Transverse colon (tissue), 4 donors: ENCODE results near the gene DPEP3. TPM values are rescaled to one million over a fixed set of nuclear protein-coding genes. Genes with fewer than 3 reads are reported as not detected.

Source experiments
- DNase-seq: peaks from one replicate; pipeline ENCODE4 v3.0.0-alpha.2; 2019
- H3K27ac ChIP-seq, 4 donors: fragments of 200-600 bp; sonication (generic); 2 replicates each; pipeline ENCODE4 v1.5.1; 2016 to 2018; ENCODE audit warnings: inconsistent platforms in 4 of 4
- H3K27me3 ChIP-seq: fragments of 200-600 bp; sonication (generic); 2 replicates; pipeline ENCODE4 v1.5.1; 2017; ENCODE audit warnings: inconsistent platforms
- H3K36me3 ChIP-seq, 4 donors: fragments of 200-600 bp; sonication (generic); 2 replicates each; pipeline ENCODE4 v1.5.1; 2017 to 2019; ENCODE audit warnings: inconsistent platforms in 4 of 4
- H3K4me1 ChIP-seq, 4 donors: fragments of 200-600 bp; sonication (generic); 2 replicates each; pipeline ENCODE4 v1.5.1; 2017 to 2020; ENCODE audit warnings: inconsistent platforms in 4 of 4
- H3K4me3 ChIP-seq, 4 donors: fragments of 200-600 bp; sonication (generic); 1 replicate in 1 of 4; 2 replicates in 3 of 4; pipeline versions ENCODE4 v1.5.1 to v1.6.1; 2017 to 2019; ENCODE audit warnings: inconsistent platforms in 4 of 4
- H3K9me3 ChIP-seq, 2 donors: fragments of 200-600 bp; sonication (generic); 2 replicates each; pipeline ENCODE4 v1.5.1; 2017 to 2019; ENCODE audit warnings: inconsistent platforms in 2 of 2
- CTCF ChIP-seq, 5 experiments: fragments of 200-600 bp in 3 of 5; fragments of 450-650 bp in 2 of 5; sonication (generic) in 3 of 5; IDR thresholded peaks; 1 replicate in 2 of 5; 2 replicates in 3 of 5; pipeline ENCODE4 v1.5.1; 2016 to 2017; ENCODE audit warnings: antibody characterized with exemption in 5 of 5, inconsistent platforms in 3 of 5, mild to moderate bottlenecking in 2 of 5, moderate library complexity in 1 of 5
- EP300 ChIP-seq: sonication (generic); formaldehyde crosslinking; IDR thresholded peaks from one replicate; pipeline ENCODE4 v1.6.1; 2017; ENCODE audit warnings: antibody characterized with exemption, low read depth
- POLR2A ChIP-seq: fragments of 450-650 bp; IDR thresholded peaks from one replicate; pipeline ENCODE4 v1.6.1; 2016; ENCODE audit warnings: antibody characterized with exemption, mild to moderate bottlenecking, moderate library complexity
- POLR2AphosphoS5 ChIP-seq, 3 donors: sonication (generic); formaldehyde crosslinking; IDR thresholded peaks; one replicate each; pipeline ENCODE4 v1.6.1; 2016; ENCODE audit warnings: antibody characterized with exemption in 3 of 3
- WGBS, 2 donors: methylation state at CpG; one replicate each; pipeline ENCODE4 v1.1.5; 2018; ENCODE audit warnings: low coverage in 1 of 2; 5-methylcytosine and 5-hydroxymethylcytosine counted together
- in situ Hi-C, 4 donors: fragments of 200-750 bp; cut with MboI; loops; one replicate each; pipeline versions ENCODE4 v1.15.0 to v1.15.1; 2017; ENCODE audit warnings: low sequenced_read_pairs in 3 of 4, low pct_ligation_motif_present in 1 of 4, low pct_unique_long_range_greater_than_20kb in 1 of 4
- intact Hi-C: fragments of 100-400 bp; cut with DNase I; formaldehyde crosslinking; loops from one replicate; pipeline ENCODE4 v1.15.1; 2023; ENCODE audit warnings: low total_unique reads
- total RNA-seq, 4 donors: library from RNA; depleted of rRNA; stranded (reverse); fragments of >200 nt; gene quantifications; one replicate each; pipeline ENCODE4 v1.1.0, GENCODE V29; 2016

Gene DPEP3
- total RNA-seq, 4 donors from 2014 or later: not detected

DNA sequence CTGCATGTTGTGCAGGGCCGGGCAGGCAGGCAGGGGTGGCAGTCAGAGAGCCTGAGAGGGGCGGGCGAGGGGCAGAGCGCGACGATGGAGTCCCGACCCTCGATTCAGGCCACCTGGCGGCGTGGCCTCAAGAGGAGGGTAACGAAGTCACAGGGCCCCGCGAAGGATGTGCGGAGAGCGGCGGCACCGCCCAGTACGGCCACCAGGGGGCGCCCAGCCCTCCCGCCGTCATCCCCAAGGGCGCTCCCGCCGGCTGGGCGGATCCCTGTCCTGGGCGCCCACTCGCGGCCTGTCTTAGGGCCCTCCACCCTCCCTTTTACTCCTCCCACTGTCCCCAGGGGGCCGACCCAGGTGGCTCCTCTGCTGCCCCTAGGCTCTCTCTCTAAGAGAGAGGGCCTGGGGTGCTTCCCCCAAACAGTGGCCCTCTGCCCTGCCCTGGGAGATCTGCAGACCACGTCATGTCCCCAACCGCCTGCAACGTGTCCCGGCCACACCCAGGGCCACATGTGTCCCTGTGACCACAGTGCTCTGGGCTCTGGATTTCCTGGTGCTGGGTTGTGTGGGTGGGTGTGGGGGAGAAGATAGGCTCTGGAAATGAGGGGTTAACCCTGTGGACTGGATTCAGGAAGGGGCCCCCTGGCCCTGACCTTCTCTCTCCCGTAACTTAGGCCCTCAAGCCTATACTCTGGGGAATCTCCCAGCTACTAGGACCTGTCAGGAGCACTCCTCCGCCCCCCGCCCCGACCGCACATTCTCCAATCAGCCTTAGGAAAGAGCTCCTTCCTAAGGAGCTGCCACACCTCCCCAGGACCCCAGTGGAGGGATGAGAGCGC is 13.1 kb upstream of the DPEP3 start:
- H3K4me3 ChIP-seq: peak overlapping the region in 3 of 4 donors; percentile 17 to 43 (median 21)
- H3K4me1 ChIP-seq: peaks cover 5 to 12% (median 8%) of the 10 kb centered on the region in 4 donors
- TF ChIP-seq POLR2A: peak; percentile 16
- no peak for TF ChIP-seq EP300
- peak; percentile 94 to 100 (median 99) for TF ChIP-seq CTCF (IDR thresholded peaks at IDR 0.05)
- no peak for TF ChIP-seq POLR2AphosphoS5 (IDR thresholded peaks at IDR 0.05)
- 24% methylated on average over 22 of the region's 39 CpGs; no CpG with 5 or more reads in 1 of the 2 donors for WGBS, 2 donors
- intact Hi-C loops (loop anchor here (1.0 kb wide), 1 partner anchor 47 kb away; no protein-coding TSS in a partner anchor), in situ Hi-C loops (loop anchor here in 1 of 4 donors (10.0 kb wide), 1 partner anchor 51 kb away; no protein-coding TSS in a partner anchor)
- no peaks in the 10 kb centered on the region for H3K36me3 ChIP-seq
- no peaks in the 10 kb centered on the region for H3K27me3 ChIP-seq
- H3K9me3 ChIP-seq: no peaks in the 10 kb centered on the region
- DNase-seq: peak; percentile 86
- peak overlapping the region; percentile 55 to 71 (median 62) for H3K27ac ChIP-seq

GRCh38 chr16:67992661-67993206 is 12.4 kb upstream of the DPEP3 start:
- no peaks in the 10 kb centered on the region for H3K27me3 ChIP-seq
- intact Hi-C loops: loop anchor here (1.0 kb wide), 1 partner anchor 48 kb away; no protein-coding TSS in a partner anchor

GRCh38 chr16:67990018-67990386 is 9.7 kb upstream of the DPEP3 start:
- H3K9me3 ChIP-seq: no peaks in the 10 kb centered on the region
- TF ChIP-seq EP300 (no peak), POLR2AphosphoS5 (IDR thresholded peaks at IDR 0.05) (no peak), CTCF (IDR thresholded peaks at IDR 0.05) (no peak), POLR2A (no peak)
- in situ Hi-C loops (loop anchor here in 1 of 4 donors (10.0 kb wide), 1 partner anchor 55 kb away; no protein-coding TSS in a partner anchor), intact Hi-C loops (no loop called here)
- H3K4me3 ChIP-seq: no peak overlapping the region
- DNase-seq: no peak
- H3K27ac ChIP-seq: no peak overlapping the region
- no peaks in the 10 kb centered on the region for H3K36me3 ChIP-seq
- no peaks in the 10 kb centered on the region for H3K27me3 ChIP-seq
- peaks cover 5 to 20% (median 8%) of the 10 kb centered on the region in 4 donors for H3K4me1 ChIP-seq
- 73 to 86% methylated on average over 1 to 6 of the region's 6 CpGs for WGBS, 2 donors

More at GRCh38 chr16:67992661-67993206, 12.4 kb upstream of the DPEP3 start:
- 69% methylated on average over 16 of the region's 20 CpGs; no CpG with 5 or more reads in 1 of the 2 donors for WGBS, 2 donors
- no peak for DNase-seq
- Histone ChIP-seq H3K9me3 (no peaks in the 10 kb centered on the region), H3K36me3 (no peaks in the 10 kb centered on the region), H3K27ac (peak overlapping the region in 2 of 4 donors; percentile 68 to 71), H3K4me1 (peaks cover 5 to 12% (median 8%) of the 10 kb centered on the region in 4 donors), H3K4me3 (no peak overlapping the region)
- TF ChIP-seq EP300: no peak
- TF ChIP-seq POLR2AphosphoS5 (IDR thresholded peaks at IDR 0.05): no peak
- TF ChIP-seq CTCF (IDR thresholded peaks at IDR 0.05): no peak
- no peak for TF ChIP-seq POLR2A
- in situ Hi-C loops: loop anchor here in 1 of 4 donors (10.0 kb wide), 1 partner anchor 52 kb away; no protein-coding TSS in a partner anchor

GRCh38 chr16:67989322-67990017 is 9.2 kb upstream of the DPEP3 start:
- no peak overlapping the region for H3K4me3 ChIP-seq
- no peaks in the 10 kb centered on the region for H3K27me3 ChIP-seq
- in situ Hi-C loops (loop anchor here in 1 of 4 donors (10.0 kb wide), 1 partner anchor 55 kb away; no protein-coding TSS in a partner anchor), intact Hi-C loops (loop anchor here (5.0 kb wide), 1 partner anchor 238 kb away; no protein-coding TSS in a partner anchor)
- peaks cover 5 to 25% (median 8%) of the 10 kb centered on the region in 4 donors for H3K4me1 ChIP-seq
- DNase-seq: no peak
- 82 to 90% methylated on average over 2 to 8 of the region's 8 CpGs for WGBS, 2 donors
- H3K36me3 ChIP-seq: no peaks in the 10 kb centered on the region
- no peaks in the 10 kb centered on the region for H3K9me3 ChIP-seq
- H3K27ac ChIP-seq: no peak overlapping the region
- no peak for TF ChIP-seq POLR2AphosphoS5 (IDR thresholded peaks at IDR 0.05)
- TF ChIP-seq CTCF (IDR thresholded peaks at IDR 0.05): no peak
- TF ChIP-seq EP300: no peak
- no peak for TF ChIP-seq POLR2A
